Stimulated activated CD4-positive, alpha-beta T cell treated with anti-CD3 and anti-CD28 coated beads, Interleukin-1b, Interleukin-23, amount 100 ng/mL, for 4 hours (primary cell): ENCODE results near the gene UBAC2.

Experiments used
- DNase-seq, 2 donors: peaks; one replicate each; pipeline ENCODE4 v3.0.0-alpha.2; 2020; ENCODE audit warnings: low read depth in 2 of 2

UBAC2 gene

DNA sequence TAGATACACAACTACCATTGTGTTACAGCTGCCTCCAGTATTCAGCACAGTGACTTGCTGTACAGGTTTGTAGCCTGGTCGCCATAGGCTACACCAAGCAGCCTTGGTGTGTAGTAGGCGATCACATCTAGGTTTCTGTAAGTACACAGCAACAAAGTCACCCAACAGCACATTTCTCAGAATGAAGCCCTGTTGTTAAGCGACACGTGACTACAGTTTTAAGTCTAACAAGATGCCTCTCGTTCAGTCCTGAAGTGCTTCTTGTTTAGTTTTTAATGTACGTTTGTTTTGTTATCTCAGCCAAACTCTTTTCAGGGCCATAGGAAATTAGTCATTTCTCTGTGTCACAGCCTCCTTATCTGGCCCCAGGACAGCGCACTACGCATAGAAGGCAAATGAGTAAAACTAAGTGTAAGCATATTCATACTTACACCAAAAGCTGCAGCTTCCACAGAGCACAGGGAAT lies 156.5 kb downstream of the UBAC2 start:
- no peak for DNase-seq

DNA sequence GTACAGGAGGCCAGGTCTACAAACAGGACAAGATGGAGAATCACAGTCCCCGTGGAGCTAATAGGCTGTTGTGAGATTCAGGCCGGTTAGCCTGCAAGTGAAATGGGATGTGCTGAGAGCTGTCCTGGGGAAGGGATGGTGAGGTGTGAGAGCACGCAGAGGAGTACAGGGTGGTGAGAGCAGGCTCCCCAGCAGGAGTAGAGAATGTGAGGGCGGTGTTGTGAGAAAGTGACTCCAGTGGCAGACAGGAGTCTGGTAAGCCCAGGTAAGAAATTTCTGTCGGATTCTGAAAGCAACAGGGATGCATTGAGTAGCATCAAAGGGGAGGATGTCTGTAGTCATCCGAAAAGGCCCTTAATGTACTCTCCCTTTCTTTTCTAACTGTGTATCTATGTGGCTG lies 157.3 kb downstream of the UBAC2 start:
- DNase-seq = no peak

DNA sequence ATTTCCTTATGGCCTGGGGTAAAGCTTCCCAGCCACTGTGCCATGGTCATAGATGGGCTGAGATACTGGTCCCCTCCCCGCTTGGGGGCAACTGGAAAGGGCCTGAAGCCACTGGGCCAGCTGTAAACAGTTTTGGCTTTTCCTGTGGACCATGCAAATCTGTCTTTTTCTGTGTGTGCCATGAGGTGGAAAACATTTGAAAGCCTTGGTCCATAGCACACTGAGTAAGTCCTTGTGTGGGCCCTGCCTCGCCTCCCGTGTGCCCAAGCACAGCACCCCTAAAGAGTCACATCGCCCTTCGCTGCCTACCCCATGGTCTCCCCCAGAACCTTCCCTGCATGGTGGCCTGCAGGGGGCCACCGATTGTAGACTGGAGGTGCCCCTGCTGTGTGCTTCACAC lies 158.9 kb downstream of the UBAC2 start:
- no peak for DNase-seq

DNA sequence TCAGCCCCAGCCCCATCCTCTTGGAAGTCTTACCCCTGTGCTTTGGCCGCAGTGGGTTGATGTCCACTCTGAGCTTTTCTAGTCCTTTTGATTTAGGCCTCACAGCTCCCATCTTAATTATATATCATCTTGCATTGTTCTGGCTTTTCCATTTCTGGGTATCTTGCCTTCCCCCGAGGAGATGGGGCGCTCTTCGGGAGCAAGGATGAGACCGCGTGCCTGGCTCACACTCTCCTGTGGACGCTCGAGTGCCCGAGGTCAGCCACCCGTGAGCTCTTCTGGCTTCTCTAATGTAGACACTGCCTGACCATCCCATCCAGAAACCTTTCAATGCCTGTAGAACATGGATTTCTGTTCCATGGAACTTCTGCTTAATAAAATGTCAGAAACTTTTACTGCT lies 160.0 kb downstream of the UBAC2 start:
- DNase-seq = no peak

DNA sequence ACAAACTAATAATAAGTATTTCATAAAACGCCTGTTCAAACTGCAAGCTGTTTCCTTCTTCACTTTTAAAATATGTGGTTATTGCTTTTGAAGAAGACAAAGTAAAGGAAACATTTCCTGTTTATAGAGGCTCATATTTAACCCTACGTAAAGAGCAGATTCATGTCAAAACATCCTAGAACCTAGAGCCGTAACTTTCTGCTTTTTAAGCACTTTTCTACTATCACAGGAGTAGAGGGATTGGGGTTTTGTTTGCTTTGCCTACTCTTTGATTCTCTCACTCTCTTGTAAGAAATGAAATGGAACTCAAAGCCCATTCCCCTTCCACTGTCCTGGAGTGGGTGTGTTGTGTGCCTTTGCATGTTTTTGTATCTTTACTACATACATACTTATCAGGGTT lies 160.5 kb downstream of the UBAC2 start:
- no peak for DNase-seq

DNA sequence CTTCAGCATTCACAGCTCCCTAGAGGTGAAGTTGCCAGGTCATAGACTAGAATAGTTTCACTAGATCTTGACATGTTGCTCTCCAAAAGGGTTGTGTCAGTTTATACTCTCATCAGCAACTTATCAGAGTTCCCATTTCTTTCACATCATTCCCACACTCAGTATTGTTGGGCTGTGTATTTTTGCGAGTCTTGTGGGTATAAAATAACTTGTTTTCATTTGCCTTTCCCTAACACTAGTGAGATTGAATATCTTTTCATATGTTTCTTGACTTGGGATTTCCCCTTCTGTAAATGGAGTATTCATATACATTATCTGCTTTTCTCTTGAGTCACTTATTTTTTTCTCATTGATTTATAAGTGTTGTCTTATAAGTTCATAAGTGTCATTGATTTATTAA lies 161.7 kb downstream of the UBAC2 start:
- DNase-seq = no peak

DNA sequence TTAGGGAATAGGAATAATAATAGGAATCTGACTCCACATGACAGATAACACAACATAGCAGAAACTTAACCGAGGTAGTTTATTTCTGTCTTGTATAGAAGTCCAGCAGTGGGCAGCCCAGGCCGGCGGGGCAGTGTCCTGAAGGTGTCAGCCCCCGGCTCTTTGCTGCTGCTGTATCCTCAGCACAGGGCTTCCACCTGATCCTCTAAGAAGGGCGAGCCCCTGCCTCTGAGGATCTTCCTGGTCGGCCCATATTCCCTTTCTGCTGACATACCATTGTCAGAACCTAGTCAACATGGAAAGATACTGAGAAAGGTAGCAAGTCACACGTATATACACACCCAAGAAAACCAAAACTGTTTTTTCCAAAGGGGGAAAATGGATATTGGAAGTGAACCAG lies 162.7 kb downstream of the UBAC2 start:
- no peak for DNase-seq

DNA sequence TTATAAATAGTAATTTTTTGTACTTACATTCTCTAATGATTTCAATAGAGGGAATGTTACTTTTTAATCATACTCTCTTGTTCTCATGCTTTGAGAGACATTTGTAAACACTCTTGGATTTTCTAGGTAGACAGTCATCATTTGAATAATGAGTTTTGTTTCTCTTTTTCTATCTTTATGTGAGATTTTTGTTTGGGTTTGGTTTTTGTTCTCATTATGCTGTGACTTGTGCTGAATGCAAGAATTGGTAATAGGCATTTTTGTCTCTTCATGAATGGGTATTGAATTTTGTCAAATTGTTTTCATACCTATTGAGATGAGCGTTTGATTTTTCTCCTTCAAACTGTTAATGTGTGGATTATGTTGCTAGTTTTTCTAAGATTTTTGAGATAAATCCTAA lies 163.3 kb downstream of the UBAC2 start:
- no peak for DNase-seq

DNA sequence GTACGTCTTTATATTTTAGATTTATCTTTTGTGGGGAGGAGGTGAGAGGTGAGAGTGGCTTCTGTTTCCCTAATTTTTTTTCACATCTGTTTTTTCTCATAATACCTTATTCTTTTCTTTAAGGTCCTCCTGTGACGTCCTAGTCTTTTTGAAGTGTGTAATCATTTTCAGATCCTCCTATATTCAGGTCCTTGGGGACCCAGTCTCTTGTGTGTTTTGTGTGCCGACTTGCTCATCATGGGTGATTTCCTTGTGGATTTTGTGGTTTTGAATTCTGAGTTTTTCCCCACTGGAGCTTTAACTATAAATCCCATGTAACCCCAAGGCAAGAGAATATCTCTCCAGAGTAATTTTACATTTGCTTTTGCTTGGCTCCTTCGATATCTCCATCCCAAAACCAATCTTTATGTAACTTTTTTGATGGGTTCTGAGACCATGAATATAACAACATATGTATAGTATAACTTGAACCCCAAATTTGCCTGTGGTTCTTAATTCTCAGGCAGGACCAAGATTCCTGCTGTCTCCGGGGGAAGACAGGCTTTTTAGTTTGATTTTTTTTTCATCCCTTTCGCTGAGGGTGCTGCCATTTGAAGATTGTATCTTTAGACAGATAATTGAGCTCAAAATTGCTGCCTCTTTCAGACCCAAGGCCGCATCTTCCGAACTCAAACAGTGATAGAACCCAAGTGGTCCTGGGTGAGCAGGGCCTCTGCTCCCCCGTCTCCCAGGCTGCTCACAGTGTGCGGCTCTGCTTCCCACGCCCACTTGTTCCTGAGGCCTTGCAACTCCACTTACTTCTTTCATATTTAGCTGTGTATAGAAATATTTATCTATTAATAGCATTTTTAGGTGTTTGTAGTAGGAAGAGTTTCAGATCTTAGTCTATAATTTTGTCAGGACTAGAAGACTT lies 165.7 kb downstream of the UBAC2 start:
- no peak for DNase-seq

DNA sequence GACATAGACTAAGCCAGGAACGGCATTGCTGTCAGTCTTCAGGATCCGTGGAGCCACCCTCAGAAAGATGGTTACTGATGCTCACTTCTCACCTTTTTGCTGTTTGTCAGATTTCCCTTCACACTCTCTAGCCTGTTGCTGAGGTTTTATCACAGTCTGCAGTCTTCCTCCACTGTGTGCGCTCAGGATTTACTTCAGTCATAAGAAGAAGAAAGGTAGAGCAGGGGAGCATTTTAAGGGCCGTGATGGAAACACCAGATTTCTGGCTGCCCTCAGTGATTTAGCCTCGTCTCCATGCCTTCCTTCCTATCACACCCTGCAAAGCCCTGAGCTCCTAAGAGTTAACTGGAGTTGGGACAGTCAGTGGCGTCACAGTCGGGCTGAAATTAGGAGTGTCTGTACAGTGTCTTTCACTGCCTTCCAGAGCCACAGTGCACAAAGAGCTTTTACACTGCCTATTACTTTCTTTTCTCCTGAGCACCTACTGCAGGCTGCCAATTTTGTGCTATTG lies 166.5 kb downstream of the UBAC2 start:
- no peak for DNase-seq

DNA sequence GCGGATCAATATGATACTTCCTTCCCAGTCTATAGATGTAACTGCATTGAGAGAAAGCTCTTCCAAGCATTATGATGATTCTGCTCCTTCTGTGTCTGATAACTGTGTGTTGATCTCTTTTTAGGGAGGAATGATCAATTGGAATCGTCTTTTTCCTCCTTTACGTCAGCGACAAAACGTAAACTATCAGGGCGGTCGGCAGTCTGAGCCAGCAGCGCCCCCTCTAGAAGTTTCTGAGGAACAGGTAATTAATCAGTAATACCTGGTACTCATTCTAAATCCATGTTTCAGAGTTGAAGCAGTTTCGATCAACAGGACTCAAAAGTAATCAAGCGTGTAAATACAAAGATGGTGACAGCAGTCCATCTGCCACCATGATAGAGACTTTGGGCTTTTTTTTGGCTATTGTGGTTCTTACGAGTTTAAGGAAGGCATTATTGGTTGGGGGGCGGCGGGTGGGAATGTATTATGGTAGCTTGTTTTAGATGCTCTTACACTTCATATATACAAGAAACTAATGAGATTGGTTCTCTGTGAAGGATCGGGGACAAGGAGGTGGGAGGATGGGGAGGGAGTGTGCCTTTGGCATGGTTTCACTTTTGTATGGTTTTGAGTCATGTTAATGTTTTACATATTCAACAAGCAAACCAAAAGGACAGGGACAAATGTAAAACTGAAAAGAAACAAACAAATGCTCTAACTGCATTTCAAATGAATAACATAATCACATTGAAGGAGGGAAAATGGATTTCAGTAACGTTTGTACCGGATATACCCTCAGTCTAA lies 167.2 kb downstream of the UBAC2 start:
- DNase-seq = no peak

DNA sequence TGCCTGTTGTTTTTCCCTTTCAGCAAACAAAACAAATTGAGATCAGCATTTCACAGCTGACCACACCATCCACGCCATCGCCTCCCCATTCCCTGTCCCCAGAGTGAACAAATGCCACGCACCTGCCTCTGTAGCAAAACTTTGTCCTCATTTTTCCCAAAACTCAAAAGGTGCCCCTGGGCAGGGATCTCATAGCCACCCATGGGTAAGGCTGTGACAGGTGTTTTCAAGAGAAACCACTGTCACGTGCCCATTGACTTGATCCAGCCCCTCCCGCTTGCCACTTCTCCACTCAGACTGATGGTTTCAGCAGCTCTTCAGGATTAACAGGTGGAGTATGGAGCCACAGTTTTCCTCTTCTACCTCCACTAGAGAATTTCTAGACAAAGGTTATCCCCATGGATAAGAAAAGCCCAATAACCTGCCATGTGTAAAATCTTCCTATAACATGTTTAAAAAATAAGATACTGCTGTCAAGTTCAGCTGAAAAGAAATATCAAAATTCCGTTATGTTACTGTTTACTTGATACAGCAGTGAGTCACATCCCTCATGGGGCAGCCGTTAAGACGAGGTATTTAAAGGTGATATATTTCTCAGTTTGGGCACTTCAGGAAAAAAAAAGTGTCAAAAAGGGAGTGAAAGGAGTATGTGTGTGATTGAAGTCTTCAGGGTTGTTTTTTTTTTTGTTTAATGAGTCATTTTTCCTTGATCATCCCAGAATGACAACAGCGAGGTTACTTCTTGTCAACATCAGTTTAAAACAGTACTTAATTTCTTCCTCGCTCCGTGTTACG lies 170.0 kb downstream of the UBAC2 start:
- DNase-seq = no peak

DNA sequence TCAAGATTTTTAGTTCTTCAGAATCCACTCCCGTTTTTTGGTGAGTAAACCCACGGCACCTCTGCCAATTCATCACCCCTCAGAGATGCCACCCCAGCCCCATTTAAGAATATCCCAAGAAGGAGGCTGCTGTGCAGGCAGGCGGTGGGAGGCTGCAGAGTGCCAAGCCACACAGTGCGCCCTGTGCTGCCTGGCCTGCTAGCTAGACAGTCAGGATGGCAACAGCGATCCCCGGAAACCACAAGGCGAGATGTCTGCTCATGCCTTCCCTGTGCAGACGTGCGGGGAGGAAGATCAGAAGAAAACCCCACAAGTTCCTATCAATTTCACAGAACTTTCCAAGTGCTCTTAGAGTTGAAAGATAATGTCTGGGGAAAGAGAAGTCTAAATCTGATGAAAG lies 171.3 kb downstream of the UBAC2 start:
- DNase-seq = no peak

DNA sequence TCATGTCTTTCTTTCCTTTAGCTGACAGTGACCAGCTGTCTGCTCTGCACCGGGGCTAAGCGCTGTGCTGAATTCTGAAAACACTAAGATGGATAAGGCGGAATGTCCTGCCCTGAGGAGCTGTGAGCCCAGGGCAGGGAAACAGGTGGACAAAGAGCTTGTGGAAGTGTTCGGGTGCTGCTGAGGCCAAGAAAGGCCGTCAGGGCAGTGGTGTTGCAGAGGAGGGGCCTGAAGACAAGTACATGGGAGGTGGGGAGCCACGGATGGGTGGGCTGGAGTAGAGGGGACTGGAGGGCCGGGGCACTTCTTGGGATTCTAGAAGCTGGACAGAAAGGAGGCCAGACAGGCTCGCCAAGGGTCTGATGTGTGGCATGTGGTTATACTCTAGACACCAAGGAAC lies 172.8 kb downstream of the UBAC2 start:
- no peak for DNase-seq

DNA sequence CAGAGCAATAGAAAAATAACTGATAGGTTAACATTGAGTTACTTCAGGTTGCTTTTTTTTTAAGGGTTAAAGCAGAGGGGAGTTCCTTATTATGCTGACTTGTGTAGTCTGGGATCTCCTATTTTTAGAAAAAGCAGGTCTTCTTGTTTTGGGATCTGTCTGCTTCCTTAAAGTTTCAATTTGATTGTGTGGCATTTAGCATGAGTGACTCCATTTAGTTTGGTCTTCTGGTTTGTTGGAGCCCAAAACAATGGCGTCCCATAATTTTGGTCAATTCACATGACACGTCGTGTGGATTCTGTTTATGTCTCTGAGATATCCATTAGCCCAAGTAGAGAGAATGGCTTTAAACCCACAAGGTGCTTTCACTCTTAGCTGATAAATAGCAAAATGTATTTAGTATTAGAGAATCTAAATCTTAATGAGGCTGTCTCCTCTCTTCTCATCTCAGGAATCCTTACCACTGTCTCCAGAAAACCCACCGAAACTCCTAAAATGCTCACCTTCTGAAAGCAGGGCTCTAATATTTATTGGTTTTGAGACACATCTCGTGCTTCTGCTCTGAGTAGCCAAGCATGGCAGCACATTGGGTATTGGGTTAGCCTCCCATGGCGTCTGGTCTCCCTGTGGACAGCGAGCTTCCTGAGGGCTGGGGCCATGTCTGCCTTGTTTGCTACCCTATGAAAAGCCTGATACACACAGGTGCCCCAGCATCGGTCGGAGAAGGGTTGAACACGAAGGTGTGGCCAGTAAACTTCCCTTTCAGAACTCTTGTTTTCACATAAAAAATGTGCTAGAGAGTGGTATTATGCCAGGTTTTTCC lies 173.7 kb downstream of the UBAC2 start:
- no peak for DNase-seq

DNA sequence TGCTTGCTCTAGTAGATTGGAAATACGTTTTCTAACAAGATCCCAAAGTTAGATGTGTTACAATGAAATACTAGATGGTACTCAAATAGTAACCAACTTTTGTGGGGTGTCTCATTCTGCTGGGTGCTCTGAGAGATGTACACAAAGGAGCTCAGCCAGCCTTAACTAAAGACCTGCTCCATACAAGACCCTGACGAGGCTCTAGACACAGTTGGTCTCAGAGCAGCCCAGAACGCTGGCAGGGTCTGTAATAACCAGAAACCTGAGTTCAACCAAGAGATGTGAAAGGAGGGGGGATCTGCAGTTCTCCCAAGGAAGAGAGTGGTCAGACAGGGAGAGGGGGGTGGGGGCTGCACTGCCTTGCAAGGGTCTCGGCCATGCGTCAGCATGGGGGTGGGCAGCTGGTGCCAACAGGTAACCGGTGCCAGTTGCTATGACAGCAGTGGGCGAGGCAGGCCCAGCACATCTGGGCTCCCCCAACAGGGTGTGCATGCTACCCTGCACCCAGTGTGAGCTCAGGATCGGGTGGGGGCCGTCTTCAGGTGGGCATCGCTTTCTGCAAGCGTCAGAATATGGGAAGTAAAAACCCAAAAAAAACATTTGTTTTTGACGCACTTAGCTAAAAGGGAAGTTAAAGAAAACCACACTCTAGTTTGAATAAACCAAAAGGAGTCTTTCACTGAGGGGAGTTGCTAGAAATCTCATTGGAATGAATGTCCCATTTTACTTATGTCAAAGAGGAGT lies 174.5 kb downstream of the UBAC2 start:
- no peak for DNase-seq

DNA sequence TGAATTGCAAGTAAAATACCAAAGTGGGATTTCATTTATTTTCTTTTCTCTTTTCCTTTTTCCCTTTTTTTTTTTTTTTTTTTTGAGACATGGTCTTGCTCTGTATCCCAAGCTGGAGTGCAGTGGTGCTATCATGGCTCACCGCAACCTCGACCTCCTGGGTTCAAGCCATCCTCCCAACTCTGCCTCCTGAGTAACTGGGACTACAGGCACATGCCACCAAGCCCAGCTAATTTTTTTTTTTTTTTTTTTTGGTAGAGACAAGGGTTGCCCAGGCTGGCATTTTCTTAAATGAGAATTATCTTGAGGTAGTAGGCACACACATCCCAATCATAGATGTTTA lies 175.1 kb downstream of the UBAC2 start:
- DNase-seq = no peak

DNA sequence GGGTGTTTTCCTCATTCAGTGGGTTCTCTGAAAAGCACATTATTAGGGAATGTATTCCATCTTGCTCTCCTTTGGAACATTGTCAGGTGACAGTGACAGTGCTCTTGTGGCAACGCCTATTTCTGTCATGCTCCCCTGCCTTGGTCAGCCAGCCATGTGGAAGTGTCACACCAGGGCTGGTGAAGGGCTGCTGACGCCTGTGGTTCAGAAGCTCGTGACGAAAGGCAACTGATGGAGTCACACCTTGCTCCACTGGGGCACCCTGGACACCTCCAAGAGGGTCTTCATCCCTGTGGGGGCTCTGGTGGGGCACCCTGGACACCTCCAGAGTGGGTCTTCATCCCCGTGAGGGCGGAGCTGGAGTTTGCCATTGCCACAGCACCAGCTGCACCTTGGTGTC lies 175.5 kb downstream of the UBAC2 start:
- no peak for DNase-seq

DNA sequence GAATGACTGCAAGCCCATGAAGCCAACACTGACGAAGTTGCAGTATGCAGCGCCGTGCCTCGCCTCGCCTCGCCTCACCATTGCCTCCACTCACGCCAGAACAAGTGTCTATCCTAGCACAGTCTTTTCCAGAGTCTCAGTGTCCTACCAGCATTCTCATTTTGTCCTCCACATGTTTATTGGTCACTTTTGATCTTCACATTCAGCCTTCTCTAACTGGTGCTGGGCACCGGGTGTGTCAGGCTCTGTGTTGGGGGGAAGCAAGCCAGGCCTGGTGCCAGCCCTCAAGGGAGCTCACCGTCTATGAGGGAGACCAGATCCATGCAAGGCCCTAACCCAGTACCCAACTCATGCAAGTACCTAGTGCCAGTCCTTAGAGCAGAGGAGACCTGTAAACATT lies 176.3 kb downstream of the UBAC2 start:
- no peak for DNase-seq

DNA sequence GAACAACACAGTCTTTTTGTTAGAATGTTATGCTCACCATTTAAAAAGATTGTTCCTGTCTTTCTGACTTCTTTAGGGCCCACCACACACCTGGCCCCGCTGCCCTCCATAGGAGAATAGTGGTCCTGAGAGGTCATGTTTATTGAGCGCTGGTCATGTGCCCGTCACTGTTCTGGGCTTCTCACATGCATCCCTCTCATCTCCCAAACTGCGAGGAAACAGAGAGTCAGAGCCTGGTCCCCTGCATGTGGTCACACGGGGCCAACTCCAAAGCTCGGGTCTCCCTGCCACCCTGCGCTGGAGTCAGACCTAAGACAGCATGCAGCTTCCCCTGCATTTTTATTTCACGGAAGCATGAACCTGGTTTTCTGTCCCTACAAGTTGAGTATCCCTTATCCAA lies 177.0 kb downstream of the UBAC2 start:
- DNase-seq = no peak
